EL (cell line): ENCODE measurements around the gene TTYH1.
"Not testable (repeated sequence)": the region's sequence is repeated elsewhere in the genome, so short reads cannot be mapped to it uniquely, and the experiment has no call there.

ENCODE experiments used
- DNase-seq: peaks from one replicate; pipeline ENCODE4 v3.0.0-alpha.2; 2016

The TTYH1 gene

DNA sequence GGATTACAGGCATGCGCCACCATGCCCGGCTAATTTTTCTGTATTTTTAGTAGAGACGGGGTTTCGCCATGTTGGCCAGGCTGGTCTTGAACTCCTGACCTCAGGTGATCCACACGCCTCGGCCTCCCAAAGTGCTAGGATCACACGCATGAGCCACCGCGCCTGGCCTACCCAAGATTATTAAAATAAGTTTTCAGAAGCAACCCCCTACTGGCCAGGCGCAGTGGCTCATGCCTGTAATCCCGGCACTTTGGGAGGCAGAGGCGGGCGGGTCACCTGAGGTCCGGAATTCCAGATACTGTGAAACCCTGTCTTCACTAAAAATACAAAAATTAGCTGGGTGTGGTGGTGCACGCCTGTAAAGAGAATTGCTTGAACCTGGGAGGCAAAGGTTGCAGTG is 31.1 kb downstream of the TTYH1 start:
- DNase-seq: not testable (repeated sequence)

DNA sequence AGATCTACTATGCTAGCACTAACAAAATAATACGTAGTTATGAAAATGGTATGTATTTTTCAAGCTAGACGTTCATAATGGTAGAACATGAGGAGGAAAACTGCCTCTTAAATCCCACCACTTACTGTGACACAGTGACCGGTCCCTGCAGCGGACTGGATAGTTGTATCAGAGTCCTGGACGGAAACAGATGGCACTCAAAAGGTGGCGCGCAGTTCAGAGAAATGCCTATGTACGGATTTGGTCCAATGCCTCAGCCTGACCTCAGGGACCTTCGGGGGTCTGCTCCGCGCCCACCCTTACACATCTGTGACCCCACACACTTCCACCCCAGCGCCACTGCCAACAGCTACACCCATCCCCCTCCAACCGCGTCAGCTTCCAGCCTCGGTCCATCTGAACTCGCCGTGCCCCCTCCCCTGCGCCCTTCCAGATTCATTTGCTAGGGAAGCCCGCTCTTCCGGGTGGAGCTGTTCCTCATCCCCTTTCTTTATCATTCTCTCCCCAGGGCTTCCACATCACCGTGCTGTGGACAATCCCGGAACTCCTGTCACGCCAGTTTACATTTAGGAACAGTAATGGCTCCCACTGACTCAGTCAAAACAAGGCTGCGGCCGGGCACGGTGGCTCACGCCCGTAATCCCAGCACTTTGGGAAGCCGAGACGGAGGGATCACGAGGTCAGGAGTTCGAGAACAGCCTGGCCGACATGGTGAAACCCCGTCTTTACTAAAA is 32.9 kb downstream of the TTYH1 start:
- peak; percentile 66 for DNase-seq

DNA sequence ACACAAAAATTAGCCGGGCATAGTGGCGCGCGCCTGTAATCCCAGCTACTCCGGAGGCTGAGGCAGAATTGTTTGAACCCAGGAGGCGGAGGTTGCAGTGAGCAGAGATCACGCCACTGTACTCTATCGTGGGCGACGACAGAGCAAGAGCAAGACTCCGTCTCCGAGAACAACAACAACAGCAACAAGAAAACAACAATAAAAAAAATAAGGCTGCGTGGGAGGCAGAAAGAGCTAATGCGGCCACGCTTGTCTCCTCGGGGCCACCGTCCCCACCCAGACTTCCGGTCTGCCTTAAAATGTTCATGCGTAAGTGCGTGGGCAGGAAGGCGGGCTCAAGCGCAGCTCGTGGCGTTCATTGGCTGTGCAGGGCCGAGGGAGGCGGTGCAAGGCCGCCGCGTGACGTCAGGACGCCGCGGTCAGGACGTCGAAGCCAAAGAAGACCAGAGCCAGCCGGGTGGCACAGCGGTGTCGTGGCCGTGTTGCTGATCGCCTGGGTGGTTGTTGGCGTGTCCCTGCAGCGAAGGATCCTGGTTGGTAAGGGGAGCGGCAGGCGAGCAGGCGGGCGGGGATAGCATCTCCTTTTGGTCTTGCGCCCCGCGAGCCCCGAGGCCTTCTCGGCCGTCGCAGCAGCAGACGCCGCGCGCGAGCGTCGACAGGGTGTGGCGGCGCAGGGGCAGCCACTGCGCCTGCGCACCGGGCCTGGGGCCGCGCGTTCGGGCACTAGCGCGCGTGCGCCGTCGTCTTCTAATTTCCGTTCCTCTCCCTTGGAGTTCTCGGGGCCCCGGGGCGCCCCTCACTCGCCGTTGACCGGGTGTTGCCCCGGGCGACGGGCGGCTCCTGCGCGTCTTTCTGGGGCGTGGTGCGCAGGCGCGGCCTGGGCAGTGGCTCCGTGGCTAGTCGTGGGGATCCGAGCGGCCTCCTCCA is 33.8 kb downstream of the TTYH1 start, which contains the start of gene LENG8:
LENG8 (plus strand) TSS at position 426 of the 927 bp plus-strand sequence. CDS start 2,146 bp downstream, outside the sequence.
- peak; percentile 97 for DNase-seq

DNA sequence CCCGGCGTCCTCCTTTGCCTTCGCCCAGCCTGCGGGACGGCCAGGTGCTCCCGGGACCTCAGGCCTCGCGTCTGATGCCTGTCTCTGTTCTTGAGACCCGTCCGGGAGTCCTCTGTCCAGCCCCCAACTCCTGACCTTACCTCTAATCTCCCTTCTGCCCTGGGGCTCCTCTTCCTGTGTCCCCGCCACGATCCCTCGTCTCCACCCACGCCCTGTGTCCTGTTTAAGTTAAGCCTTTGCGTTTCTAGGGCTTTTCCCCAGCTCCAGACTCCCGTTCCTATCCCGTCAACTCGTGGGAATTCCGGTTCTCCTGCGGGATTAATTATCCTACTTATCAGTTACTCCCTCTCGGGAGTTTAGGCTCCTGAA is 34.4 kb downstream of the TTYH1 start:
- DNase-seq: no peak

DNA sequence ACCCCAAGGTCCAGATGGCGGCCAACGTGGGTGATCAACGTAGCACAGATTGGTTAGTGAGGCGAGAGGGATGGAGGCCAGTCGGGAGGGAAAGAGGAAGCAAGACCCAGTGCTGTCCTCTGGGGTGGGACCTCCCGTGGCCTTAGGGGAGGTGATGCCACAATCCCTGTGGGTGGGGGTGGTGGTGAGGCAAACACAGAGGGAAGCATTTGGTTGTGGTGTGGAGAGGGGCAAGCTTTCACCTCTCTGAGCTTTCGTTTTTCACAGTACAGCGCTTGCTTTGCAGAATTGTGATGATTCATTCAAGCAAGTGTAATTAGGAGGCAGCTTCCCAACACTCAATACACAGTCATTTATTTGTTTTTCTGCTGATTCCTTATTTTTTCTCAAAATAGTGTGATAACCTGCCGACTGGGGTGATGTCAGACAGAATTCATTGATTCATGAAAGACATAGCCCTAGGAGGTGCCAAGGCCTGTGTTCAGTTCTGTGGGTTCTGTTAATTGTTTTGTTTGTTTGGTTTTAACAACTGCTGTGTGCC is 36.1 kb downstream of the TTYH1 start:
- peak; percentile 31 for DNase-seq

DNA sequence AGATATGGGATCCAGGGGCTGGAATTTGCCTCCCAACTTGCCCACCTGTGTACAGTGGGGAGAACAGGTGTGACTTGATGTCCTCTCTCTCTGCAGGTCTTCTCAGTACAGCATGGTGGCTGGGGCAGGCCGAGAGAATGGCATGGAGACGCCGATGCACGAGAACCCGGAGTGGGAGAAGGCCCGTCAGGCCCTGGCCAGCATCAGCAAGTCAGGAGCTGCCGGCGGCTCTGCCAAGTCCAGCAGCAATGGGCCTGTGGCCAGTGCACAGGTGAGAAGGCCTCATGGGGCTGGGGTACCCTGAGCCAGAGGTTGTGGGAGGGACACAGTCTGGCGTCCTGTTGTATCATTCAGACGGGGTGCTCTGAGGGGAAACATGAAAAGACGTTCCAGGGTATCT is 36.7 kb downstream of the TTYH1 start:
- DNase-seq: no peak

DNA sequence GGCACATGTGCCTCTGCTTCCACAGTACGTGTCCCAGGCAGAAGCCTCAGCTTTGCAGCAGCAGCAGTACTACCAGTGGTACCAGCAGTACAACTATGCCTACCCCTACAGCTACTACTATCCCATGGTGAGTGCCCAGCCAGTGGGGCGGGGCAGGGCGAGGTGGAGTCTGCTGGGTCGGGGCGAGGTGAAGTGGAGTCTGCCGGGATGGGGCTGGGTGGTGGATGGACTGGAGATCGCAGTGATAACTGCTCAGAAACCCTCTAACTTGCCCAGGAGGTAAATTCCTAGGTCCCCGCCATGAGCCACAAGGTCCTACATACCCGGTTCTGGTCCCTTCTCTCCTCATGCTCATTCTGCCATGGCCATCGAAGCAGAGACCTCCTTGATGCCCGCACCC is 37.4 kb downstream of the TTYH1 start:
- no peak for DNase-seq

DNA sequence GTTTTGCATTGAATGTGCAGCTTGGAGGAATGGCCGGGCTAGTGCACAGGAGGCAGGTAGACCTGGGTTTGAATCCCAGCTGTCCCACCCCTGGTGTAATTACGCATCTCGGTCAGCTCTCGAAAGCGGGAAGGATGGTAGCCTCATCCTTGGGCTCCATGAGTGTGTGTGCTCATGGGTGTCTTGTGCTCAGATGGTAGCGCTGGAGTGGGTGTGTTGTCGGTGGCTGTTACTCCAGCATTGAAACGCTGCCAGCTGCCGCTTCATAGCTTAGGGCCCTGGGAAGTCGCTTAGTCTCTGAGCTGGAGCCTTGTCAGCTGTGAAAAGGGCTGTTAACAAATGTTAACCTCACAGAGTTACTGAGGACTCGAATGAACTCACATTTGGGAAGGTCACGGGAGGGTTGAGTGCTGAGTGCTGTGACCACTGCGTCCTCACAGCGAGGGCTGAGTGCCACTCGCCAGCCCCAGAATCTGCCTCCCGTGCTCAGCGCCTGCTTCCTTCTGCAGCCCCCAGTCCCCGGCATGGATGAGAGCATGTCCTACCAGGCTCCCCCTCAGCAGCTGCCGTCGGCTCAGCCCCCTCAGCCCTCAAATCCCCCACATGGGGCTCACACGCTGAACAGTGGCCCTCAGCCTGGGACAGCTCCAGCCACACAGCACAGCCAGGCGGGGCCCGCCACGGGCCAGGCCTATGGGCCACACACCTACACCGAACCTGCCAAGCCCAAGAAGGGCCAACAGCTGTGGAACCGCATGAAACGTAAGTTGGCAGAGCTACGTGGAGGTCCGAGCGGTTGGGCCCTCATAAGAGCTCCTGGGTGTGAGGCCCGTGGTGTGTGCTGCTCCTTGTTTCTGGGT is 38.9 kb downstream of the TTYH1 start:
- no peak for DNase-seq

DNA sequence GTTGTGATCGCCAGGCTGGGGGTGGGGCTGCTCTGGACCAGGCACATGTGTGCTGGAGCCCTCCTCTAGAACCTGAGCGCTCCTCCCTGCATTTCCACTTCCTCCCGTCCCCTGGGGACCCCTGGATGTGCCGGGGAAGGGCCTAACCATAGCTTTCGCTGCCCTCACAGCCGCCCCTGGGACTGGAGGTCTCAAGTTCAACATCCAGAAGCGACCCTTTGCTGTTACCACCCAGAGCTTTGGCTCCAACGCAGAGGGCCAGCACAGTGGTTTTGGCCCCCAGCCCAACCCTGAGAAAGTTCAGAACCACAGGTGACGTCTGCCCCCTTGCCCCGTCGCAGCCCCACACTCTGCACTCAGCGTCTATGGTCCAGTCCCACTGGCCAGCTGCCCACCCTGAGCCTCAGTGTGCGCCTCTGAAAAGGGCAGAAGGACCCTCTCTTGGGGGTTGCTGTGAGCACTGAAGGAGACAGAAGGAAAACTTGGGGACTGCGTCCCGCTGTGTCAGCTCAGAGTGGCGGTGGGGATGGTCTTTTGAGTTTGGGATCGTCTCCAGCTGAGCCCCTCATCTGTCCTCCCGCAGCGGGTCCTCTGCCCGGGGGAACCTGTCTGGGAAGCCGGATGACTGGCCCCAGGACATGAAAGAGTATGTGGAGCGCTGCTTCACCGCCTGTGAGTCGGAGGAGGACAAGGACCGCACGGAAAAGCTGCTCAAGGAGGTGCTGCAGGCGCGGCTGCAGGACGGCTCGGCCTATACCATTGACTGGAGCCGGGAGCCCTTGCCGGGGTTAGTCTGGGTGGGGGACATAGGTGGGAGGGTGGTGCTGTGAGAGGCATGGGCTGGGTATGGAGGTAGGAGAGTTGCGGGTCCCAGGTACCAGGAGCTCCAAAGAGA is 39.8 kb downstream of the TTYH1 start:
- no peak for DNase-seq

DNA sequence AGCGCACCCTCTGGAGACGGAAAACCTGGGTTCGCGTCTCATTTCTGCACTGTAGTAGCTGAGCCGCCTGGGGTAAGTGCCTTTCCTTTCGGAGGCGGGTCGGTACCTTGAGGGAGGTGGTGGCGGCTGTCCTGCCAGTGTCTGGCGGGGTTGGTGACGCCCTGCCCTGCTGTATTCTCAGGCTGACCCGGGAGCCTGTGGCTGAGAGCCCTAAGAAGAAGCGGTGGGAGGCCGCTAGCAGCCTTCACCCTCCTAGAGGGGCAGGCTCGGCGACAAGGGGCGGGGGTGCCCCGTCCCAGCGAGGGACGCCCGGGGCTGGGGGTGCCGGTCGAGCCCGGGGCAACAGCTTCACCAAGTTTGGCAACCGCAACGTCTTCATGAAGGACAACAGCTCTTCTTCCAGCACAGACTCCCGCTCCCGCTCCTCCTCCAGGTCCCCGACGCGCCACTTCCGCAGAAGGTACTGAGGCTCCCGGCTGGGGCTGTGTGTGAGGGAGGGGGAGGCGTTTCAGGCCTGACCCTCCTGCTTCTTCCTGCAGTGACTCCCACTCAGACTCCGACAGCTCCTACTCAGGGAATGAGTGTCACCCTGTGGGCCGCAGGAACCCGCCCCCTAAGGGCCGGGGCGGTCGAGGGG is 40.6 kb downstream of the TTYH1 start:
- no peak for DNase-seq

DNA sequence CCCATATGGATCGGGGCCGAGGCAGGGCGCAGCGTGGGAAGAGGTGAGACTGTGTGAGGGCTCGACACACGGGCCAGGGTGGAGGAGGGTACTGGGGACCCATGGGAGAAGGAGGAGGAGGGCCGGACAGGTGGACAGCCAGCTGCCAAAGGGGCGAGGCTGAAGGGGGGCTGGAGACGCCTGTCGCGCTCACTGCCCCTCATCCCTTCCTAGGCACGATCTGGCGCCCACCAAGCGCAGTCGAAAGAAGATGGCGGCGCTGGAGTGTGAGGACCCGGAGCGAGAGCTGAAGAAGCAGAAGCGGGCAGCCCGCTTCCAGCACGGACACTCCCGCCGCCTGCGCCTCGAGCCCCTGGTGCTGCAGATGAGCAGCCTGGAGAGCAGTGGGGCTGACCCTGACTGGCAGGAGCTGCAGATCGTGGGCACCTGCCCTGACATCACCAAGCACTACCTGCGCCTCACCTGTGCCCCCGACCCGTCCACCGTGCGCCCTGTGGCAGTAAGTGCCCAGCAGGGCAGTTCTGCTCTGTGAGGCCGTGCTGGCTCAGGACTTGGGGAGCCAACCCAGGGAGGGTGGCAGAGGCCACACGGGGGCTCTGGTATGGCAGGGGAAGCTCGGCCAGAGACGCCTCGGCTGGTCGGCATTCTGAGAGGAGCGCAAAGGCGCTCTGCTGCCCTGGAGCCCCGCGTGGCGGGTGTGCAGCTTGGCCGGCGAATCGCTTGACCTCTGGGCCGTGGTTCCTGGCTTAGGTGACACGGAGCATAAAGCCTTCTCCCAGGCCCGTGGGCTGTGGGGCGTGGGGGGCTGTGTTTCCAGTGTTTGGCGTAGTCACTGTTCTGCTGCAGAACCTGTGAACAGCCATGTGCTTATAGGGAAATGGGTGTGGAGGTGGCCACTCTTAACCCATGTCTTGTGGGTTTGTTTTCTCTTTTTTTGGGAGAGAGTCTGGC is 41.4 kb downstream of the TTYH1 start:
- no peak for DNase-seq

DNA sequence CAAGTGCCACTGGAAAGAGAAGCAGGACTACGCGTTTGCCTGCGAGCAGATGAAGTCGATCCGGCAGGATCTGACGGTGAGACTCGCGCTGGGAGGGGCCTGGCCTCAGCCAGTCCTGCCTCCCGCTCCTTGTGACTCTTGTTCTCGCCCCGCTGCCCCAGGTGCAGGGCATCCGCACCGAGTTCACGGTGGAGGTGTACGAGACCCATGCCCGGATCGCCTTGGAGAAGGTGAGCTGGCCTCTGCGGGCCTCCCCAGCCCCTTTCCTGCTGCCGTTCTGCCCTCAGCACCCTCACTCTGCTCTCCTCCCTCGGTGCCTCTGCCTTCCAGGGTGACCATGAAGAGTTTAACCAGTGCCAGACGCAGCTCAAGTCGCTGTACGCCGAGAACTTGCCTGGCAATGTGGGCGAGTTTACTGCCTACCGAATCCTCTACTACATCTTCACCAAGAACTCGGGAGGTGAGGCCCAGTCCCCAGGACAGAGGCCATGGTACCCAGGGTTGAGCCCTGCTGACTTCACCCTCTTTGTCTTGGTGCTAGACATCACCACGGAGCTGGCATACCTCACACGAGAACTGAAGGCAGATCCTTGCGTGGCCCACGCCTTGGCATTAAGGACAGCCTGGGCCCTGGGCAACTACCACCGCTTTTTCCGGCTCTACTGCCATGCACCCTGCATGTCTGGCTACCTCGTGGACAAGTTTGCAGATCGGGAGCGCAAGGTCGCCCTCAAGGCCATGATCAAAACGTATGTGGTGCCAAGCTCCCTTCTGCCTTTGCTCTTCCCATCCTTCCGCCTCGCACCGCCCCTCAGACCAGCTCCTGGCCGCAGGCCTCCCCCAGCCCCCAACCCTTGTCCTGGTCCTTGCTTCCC is 42.7 kb downstream of the TTYH1 start:
- DNase-seq: no peak

DNA sequence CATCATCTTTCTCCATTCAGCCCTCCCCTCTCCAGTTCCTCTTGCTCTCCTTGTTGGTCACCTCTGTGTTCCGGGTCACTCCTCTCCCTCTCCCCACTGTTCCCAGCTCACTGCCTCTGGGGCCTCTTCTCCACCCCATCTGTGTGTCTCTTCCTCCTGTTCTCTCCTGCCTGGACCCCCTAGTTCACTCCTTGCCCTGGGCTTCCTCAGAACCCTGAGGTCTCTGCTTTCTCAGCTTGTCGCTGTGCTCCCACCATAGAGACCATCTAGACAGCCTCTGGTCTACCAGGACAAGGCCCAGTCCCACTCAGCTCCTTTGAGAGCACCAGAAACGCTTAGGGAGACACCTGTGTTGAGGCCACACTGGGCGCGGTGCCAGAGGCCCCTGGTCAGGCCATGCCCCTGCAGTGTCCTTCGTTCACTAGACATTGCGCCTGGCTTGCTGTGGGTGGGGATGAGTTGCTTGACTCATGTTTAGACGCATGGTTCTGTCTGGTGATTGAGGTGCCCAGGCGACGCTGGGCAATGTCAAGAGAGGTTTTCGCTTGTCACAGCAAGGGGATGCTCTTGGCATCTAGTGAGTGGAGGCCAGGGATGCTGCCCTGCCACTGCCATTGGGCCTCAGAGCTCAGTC is 43.5 kb downstream of the TTYH1 start:
- no peak for DNase-seq

DNA sequence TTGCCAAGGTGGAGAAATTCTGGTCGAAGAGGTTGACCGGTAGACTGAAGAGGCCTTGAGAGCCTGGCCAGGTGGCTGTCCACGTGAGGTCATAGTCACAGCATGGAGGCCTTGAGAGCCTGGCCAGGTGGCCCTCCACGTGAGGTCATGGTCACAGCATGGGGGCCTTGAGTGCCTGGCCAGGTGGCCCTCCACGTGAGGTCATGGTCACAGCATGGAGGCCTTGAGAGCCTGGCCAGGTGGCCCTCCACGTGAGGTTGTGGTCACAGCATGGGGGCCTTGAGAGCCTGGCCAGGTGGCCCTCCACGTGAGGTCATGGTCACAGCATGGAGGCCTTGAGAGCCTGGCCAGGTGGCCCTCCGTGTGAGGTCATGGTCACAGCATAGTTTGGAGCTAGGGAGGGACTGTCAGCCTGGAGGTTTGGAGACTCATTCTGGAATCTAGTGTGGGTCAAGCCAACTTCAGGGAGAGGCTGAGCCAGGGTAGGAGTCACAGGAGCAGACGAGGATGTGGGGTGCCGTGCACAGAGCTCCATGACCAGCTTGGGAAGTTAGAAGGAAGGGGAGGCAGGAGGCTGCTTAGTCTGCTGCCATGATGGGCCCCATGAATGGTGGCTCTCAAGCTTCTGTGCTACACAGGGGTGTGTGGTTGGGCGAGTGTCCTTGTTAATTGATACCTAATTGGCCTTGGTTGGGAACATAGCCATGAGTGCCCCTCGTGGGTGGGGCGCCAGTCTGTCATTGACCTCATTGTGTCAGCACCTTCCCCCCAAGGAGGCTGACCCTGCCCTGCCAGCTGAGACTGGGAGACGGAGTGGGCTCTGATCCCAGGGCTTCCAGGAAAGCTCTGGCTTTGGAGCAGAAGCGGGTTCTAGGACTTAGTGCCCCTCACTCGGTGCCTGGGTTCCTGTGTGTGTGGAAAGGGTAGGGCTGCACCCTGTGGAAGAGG is 44.3 kb downstream of the TTYH1 start:
- no peak for DNase-seq

DNA sequence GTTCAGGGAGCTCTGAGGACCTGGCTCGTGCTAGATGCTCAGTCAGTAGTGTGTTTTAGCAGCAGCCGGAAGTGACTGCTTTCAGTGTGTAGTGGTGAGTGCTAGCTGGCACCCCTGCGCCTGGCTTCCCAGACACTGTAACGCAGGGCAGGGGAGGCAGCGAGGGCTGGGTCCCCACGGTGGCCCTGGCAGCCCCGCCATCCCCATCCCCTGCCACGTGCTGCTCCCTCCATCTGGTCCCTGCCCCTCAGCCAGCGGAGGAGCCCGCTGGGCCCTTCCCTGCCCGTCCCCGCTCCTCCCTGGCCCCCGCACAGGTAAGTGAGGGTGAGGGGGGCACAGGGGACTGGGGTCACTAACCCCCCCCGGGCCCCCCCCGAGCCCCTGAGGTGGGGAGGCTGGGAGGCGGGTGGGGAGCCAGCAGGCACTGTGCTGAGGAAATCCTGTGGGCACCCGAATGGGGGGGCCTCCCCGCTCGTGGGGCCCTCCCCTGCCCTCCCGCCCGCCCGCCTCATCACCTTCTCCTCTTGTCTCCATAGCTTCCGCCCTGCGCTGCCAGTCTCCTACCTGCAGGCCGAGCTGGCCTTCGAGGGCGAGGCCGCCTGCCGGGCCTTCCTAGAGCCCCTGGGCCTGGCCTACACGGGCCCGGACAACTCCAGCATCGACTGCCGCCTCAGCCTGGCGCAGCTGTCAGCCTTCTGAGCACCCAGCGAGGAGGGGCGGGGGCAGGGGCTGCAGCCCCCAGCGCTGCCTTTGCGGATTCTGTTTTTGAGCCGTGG is 45.2 kb downstream of the TTYH1 start:
- no peak for DNase-seq

DNA sequence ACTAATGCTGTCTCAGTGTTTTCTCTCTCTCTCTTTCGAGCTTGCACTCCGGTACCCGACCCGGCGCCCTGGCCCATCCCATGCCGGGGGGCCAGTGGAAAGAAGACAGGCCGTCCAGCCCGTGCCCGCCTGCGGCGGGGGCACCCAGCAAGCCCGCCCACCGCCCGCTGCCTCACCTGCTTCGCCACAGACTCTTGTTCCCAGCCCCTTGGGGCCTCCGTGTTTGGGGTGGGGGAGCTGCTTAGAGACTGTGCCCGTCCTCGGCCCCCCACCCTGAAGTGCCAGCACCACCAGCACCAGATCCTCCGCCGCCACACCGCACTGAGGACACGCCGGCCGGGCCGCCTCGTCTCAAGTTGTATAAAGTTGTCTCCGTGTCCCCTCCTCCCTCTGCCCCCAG is 45.9 kb downstream of the TTYH1 start:
- DNase-seq: no peak
